AG04450 (cell line): ENCODE measurements around the gene NCOA7. TPM values are rescaled to one million over a fixed set of nuclear protein-coding genes. Genes with fewer than 3 reads are reported as not detected.

ENCODE experiments used
- CTCF ChIA-PET: fragments of 300-600, 350-600 bp; formaldehyde crosslinking; extraction: SDS; loops from one replicate; lab custom pipeline; 2022; ENCODE audit warnings: antibody characterized with exemption, inconsistent platforms; lab: Charles Lee
- POLR2A ChIA-PET: fragments of 350-600 bp; formaldehyde crosslinking; extraction: SDS; loops from one replicate; lab custom pipeline; 2021; ENCODE audit warnings: antibody characterized with exemption, inconsistent platforms; lab: Yijun Ruan, JAX
- DNase-seq: peaks from one replicate; pipeline ENCODE4 v3.0.0-alpha.2; 2011; ENCODE audit warnings: low read depth, low spot score
- H3K27ac ChIP-seq: one replicate; pipeline ENCODE4 v1.5.1; 2012; ENCODE audit warnings: low read depth, low read length, control low read depth
- H3K27me3 ChIP-seq: one replicate; pipeline ENCODE4 v1.6.0; 2012; ENCODE audit warnings: low read length; ENCODE audit not compliant: control insufficient read depth, insufficient read depth
- H3K4me3 ChIP-seq: 2 replicates; pipeline ENCODE4 v1.5.1; 2011; ENCODE audit warnings: mild to moderate bottlenecking, low read depth, low read length, control low read depth
- H3K9me3 ChIP-seq: 2 replicates; pipeline ENCODE4 v1.5.1; 2012; ENCODE audit warnings: low read length; ENCODE audit not compliant: control insufficient read depth, insufficient read depth
- CTCF ChIP-seq: IDR thresholded peaks from 2 replicates; pipeline ENCODE4 v1.5.1; 2011; ENCODE audit warnings: low read depth, low read length, control low read depth, inconsistent platforms
- polyA plus RNA-seq: library from polyadenylated mRNA; depleted of rRNA; stranded (reverse); fragments of >200 nt; gene quantifications from 2 replicates; pipeline ENCODE4 v1.2.3, GENCODE V29; 2011

The NCOA7 gene
- polyA plus RNA-seq, 1 experiment, result 21.5 TPM

GRCh38 chr6:125807293-125807692 lies 16.5 kb downstream of the NCOA7 start:
- Histone ChIP-seq H3K9me3 (no peaks in the 10 kb centered on the region), H3K27ac (no peak overlapping the region), H3K4me3 (no peak overlapping the region), H3K27me3 (no peaks in the 10 kb centered on the region)
- no peak for TF ChIP-seq CTCF
- no peak for DNase-seq
- POLR2A ChIA-PET, result interaction anchor here (1.0 kb wide), 1 partner anchor 17 kb away, joined by 3 read pairs; the partner anchor contains the start of gene NCOA7
- CTCF ChIA-PET, result interaction anchor here (1.1 to 1.4 kb wide), 2 partner anchors 16 to 149 kb away, joined by 3 to 5 read pairs; no protein-coding TSS in a partner anchor

- DNase-seq, result no peak
- CTCF ChIA-PET, result interaction anchor here (1.4 kb wide), 1 partner anchor 17 kb away, joined by 5 read pairs; no protein-coding TSS in a partner anchor
- POLR2A ChIA-PET, result no interaction called here
- Histone ChIP-seq H3K27me3 (no peaks in the 10 kb centered on the region), H3K27ac (no peak overlapping the region), H3K4me3 (no peak overlapping the region), H3K9me3 (no peaks in the 10 kb centered on the region)
- no peak for TF ChIP-seq CTCF
These were observed 17.3 kb downstream of the NCOA7 start for GRCh38 chr6:125808060-125808459.

GRCh38 chr6:125808591-125808990 lies 17.8 kb downstream of the NCOA7 start:
- no peak overlapping the region for H3K4me3 ChIP-seq
- DNase-seq, result no peak
- POLR2A ChIA-PET, result no interaction called here
- no peak for TF ChIP-seq CTCF
- no peaks in the 10 kb centered on the region for H3K9me3 ChIP-seq
- no peaks in the 10 kb centered on the region for H3K27me3 ChIP-seq
- no peak overlapping the region for H3K27ac ChIP-seq
- CTCF ChIA-PET, result no interaction called here

- Histone ChIP-seq H3K4me3 (no peak overlapping the region), H3K9me3 (no peaks in the 10 kb centered on the region), H3K27me3 (no peaks in the 10 kb centered on the region), H3K27ac (no peak overlapping the region)
- no peak for TF ChIP-seq CTCF
- ChIA-PET CTCF (no interaction called here), POLR2A (interaction anchor here (0.6 to 1.0 kb wide), 2 partner anchors 19 to 23 kb away, joined by 4 read pairs; partner anchors contain the start of gene NCOA7)
- no peak for DNase-seq
These were observed 18.9 kb downstream of the NCOA7 start for GRCh38 chr6:125809570-125810170.

GRCh38 chr6:125810445-125810844 lies 19.7 kb downstream of the NCOA7 start:
- ChIA-PET CTCF (interaction anchor here (0.5 to 1.7 kb wide), 3 partner anchors 61 to 164 kb away, joined by 3 to 5 read pairs (median 4); partner anchors contain the start of gene HINT3), POLR2A (interaction anchor here (0.6 to 1.0 kb wide), 2 partner anchors 20 to 23 kb away, joined by 4 read pairs; partner anchors contain the start of gene NCOA7)
- TF ChIP-seq CTCF, result no peak
- Histone ChIP-seq H3K27ac (no peak overlapping the region), H3K4me3 (no peak overlapping the region), H3K9me3 (no peaks in the 10 kb centered on the region), H3K27me3 (no peaks in the 10 kb centered on the region)
- no peak for DNase-seq
